ENCODE data around the gene IBA57.
A peak's percentile ranks its signal among the peaks of the same experiment; 100 is the strongest.
"Not testable (repeated sequence)": the region's sequence is repeated elsewhere in the genome, so short reads cannot be mapped to it uniquely, and the experiment has no call there.

IBA57 gene

DNA sequence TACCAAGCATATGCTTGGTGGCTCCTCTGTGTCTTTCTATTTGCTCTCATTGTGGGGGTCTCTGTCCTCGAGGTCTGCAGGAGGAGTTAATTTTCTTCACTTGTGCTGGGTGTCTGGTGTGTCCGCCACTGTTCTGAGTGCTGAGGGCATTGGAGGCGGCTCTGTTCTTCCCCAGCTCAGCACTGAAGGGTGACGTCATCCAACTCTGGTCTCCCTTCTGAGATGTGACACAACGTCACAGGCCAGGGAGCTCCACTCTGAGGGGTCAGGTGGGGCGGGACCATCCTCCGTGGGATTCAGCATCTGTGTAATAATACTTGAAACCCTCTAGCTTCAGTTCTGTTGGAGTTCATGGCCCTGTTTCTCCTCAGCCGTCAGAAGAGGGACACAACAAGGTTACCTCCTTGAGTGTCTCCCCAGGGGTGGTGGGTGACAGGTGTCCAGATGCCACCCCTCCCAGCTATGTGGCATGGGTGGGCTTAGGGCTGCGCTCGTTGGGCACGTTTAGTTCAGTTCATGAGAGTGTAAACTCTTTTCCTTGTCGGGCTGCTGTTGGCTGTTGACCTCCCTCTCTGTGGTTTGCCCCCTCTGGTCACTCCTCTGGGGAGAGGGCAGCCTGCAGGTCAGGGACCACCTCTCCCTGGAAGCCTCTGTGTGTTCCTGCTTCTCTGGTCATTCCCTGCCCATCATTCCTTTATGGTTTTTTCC lies 3.1 kb downstream of the IBA57 start:
- Histone ChIP-seq H3K27ac (no peak overlapping the region), H3K4me3 (no peak overlapping the region)
- TF ChIP-seq CTCF (IDR thresholded peaks at IDR 0.05) = no peak
- no peak for DNase-seq (ENCODE audit: low spot score)

GRCh38 chr1:228169345-228169744 lies 3.7 kb downstream of the IBA57 start:
- no peak for TF ChIP-seq CTCF (IDR thresholded peaks at IDR 0.05)
- no peak overlapping the region for H3K4me3 ChIP-seq
- no peak for DNase-seq (ENCODE audit: low spot score)
- H3K27ac ChIP-seq = no peak overlapping the region

DNA sequence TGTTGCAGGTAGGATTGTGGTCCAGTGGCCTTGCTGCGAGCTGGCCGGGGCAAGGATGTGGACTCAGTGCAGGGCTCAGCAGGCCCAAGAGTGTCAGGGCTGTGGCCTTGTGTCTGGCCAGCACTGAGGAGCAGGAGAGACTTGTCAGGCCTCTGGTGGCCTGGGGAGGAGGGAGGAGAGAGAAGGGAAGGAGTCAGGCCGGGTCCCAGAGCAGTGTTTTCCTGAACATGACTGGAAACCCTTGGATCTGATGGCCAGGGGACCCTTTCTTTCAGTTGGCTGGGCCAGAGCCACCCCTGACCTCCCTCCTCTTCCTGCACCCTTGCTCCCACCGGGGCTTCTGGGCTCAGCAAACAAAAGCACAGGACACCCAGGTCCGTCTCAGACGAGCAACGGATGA lies 5.1 kb downstream of the IBA57 start:
- no peak for DNase-seq (ENCODE audit: low spot score)

DNA sequence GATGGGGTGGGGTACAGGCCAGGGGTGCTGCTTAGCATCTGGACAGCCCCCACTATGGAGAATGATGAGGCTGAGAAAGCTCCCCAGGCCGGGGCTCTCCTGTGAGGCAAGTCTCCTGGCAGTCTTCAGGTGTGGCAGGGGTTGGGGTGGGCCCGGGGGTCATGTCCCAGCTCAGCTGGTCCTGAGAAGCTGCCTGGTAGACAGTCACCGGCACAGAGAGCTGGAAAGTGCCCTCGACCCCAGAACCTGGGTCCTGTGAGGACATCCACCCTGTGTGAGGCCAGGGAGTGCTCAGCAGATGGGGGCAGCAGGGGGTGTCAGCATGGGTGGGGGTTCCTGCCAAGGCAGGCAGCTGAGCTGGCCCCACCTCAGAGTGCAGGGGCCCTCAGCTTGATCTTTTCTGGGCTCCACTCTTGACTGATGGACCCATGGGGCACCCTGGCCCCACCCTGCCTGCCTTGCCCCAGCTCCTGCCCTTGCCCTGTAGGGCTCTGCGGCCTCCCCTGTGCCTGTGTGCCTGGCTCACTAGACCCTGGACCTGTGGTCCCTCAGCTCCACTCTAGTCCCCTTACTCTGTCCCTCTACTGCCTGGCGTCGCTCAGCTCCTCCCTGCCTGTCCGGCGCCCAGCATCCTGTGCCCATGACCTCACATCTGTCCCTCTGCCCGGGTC lies 5.8 kb downstream of the IBA57 start:
- H3K27ac ChIP-seq = no peak overlapping the region
- TF ChIP-seq CTCF (IDR thresholded peaks at IDR 0.05) = no peak
- no peak overlapping the region for H3K4me3 ChIP-seq
- no peak for DNase-seq (ENCODE audit: low spot score)

More for the DNA sequence above, 5.1 kb downstream of the IBA57 start:
- no peak for TF ChIP-seq CTCF (IDR thresholded peaks at IDR 0.05)
- H3K27ac ChIP-seq = no peak overlapping the region
- no peak overlapping the region for H3K4me3 ChIP-seq

GRCh38 chr1:228172591-228173527 lies 7.3 kb downstream of the IBA57 start:
- H3K27ac ChIP-seq = no peak overlapping the region

DNA sequence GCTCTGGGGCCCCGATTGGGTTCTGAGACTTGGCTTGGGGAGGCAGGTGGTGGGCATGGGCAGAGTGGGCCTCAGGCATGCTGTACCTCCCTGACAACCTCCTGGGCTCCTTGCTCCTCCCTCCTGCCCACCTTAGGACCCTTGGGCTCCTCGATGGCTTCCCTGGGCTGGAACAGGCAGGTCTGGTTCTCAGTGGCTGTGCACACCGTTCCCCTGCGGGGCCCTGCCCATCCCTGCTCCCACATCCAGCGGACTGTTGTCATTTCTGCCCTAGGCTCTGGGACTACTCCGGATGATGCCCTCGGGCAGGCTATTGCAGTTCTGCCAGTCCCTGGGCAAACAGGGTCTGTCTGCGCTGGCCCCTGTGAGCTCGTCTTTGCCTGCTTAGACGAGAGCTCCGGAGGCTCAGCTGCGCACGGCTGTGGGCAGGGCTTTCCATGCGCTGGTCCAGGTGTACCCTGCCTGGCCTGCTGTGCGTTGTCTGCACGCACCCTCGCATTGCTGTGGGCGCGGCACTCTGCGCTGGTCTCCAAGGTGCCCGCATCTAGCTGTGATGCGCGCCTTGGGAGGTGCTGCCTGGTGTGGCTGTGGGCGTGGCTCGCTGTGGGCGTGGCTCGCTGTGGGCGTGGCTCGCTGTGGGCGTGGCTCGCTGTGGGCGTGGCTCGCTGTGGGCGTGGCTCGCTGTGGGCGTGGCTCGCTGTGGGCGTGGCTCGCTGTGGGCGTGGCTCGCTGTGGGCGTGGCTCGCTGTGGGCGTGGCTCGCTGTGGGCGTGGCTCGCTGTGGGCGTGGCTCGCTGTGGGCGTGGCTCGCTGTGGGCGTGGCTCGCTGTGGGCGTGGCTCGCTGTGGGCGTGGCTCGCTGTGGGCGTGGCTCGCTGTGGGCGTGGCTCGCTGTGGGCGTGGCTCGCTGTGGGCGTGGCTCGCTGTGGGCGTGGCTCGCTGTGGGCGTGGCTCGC lies 8.2 kb downstream of the IBA57 start:
- not testable (repeated sequence) for H3K4me3 ChIP-seq; DNase-seq (ENCODE audit: low spot score)
- peak overlapping the region in 1 of 2 donors; percentile 41 for H3K27ac ChIP-seq

More at GRCh38 chr1:228172591-228173527, 7.3 kb downstream of the IBA57 start:
- no peak for TF ChIP-seq CTCF (IDR thresholded peaks at IDR 0.05)
- no peak overlapping the region for H3K4me3 ChIP-seq
- DNase-seq (ENCODE audit: low spot score) = no peak

Measured in coronary artery (tissue), 2 donors.